HG03558 (cell line): Measurements from ENCODE around the gene P4HA2.

Experiments
- ATAC-seq: cut with Tn5 transposase; IDR thresholded peaks from one replicate; pipeline ENCODE4 v1.9.1; 2021; ENCODE audit warnings: moderate number of reproducible peaks; ENCODE audit not compliant: unreplicated experiment; ENCODE audit errors: extremely low read depth

Gene P4HA2

GRCh38 chr5:132207778-132208177 lies 19.9 kb downstream of the P4HA2 start:
- ATAC-seq = no peak

GRCh38 chr5:132206782-132207181 lies 20.9 kb downstream of the P4HA2 start:
- no peak for ATAC-seq

GRCh38 chr5:132205385-132206125 lies 22.1 kb downstream of the P4HA2 start:
- no peak for ATAC-seq

GRCh38 chr5:132204371-132205135 lies 23.1 kb downstream of the P4HA2 start:
- ATAC-seq = no peak

GRCh38 chr5:132203916-132204315 lies 23.7 kb downstream of the P4HA2 start:
- ATAC-seq = no peak

- no peak for ATAC-seq
Measured at GRCh38 chr5:132203464-132203818, 24.2 kb downstream of the P4HA2 start.

- ATAC-seq = no peak
Measured at GRCh38 chr5:132202711-132203463, 24.8 kb downstream of the P4HA2 start.

- no peak for ATAC-seq
Measured at GRCh38 chr5:132199116-132199680, 28.5 kb downstream of the P4HA2 start.

GRCh38 chr5:132198571-132198970 lies 29.1 kb downstream of the P4HA2 start:
- no peak for ATAC-seq

- ATAC-seq = no peak
Measured at GRCh38 chr5:132195727-132196126, 31.9 kb downstream of the P4HA2 start.

- ATAC-seq = no peak
Measured at GRCh38 chr5:132193165-132193694, 34.4 kb downstream of the P4HA2 start.

GRCh38 chr5:132190161-132190817 lies 37.4 kb downstream of the P4HA2 start:
- ATAC-seq = peak; percentile 62

GRCh38 chr5:132184588-132184987 lies 43.1 kb downstream of the P4HA2 start:
- ATAC-seq = no peak

GRCh38 chr5:132183723-132184122 lies 43.9 kb downstream of the P4HA2 start:
- no peak for ATAC-seq

- ATAC-seq = no peak
Measured at GRCh38 chr5:132182359-132183040, 45.2 kb downstream of the P4HA2 start.

- no peak for ATAC-seq
Measured at GRCh38 chr5:132181011-132181629, 46.5 kb downstream of the P4HA2 start.

- no peak for ATAC-seq
Measured at GRCh38 chr5:132180134-132180745, 47.4 kb downstream of the P4HA2 start.

GRCh38 chr5:132179405-132179804 lies 48.2 kb downstream of the P4HA2 start:
- ATAC-seq = no peak
